ENCODE measurements around the gene UEVLD. TPM values are rescaled to one million over a fixed set of nuclear protein-coding genes. Genes with fewer than 3 reads are reported as not detected.

Gene UEVLD
- polyA plus RNA-seq, 1 donor from 2014 or later, result 11.3 TPM

GRCh38 chr11:18590571-18590970 lies 2.0 kb upstream of the UEVLD start:
- peaks cover 17% of the 10 kb centered on the region for H3K79me2 ChIP-seq (replicated peaks; ENCODE audit: insufficient read depth, low read length)
- no peaks in the 10 kb centered on the region for H3K36me3 ChIP-seq (ENCODE audit: insufficient read depth, low read length)
- H4K20me1 ChIP-seq (ENCODE audit: insufficient read depth), result no peaks in the 10 kb centered on the region
- H3K27ac ChIP-seq (ENCODE audit: low read length), result no peak overlapping the region
- H3K9me3 ChIP-seq (ENCODE audit: low read length), result no peaks in the 10 kb centered on the region
- no peak overlapping the region for H3K4me2 ChIP-seq (ENCODE audit: low read length)
- no peaks in the 10 kb centered on the region for H3F3A ChIP-seq (ENCODE audit: insufficient read depth, low read length, poor library complexity, severe bottlenecking)
- no peak for TF ChIP-seq REST (IDR thresholded peaks at IDR 0.05; ENCODE audit: borderline replicate concordance)
- H3K9ac ChIP-seq (ENCODE audit: low read length), result no peak overlapping the region
- no peak overlapping the region for H2AFZ ChIP-seq (ENCODE audit: low read depth, low read length)
- no peaks in the 10 kb centered on the region for H3K9me2 ChIP-seq (ENCODE audit: insufficient read depth, low read length)
- no peak overlapping the region for H3K4me3 ChIP-seq (ENCODE audit: low read length)
- H3K27me3 ChIP-seq (ENCODE audit: insufficient read depth, low read depth, low read length), result no peaks in the 10 kb centered on the region

- H4K20me1 ChIP-seq (ENCODE audit: insufficient read depth), result no peaks in the 10 kb centered on the region
- H3K4me2 ChIP-seq (ENCODE audit: low read length), result no peak overlapping the region
- H3K9me2 ChIP-seq (ENCODE audit: insufficient read depth, low read length), result no peaks in the 10 kb centered on the region
- no peak for TF ChIP-seq POLR2AphosphoS5 (IDR thresholded peaks at IDR 0.05)
- no peak for TF ChIP-seq TAF1 (IDR thresholded peaks at IDR 0.05; ENCODE audit: low read depth)
- TF ChIP-seq SMC3 (conservative IDR thresholded peaks at IDR 0.05; ENCODE audit: poor library complexity), result no peak
- TF ChIP-seq RAD21 (conservative IDR thresholded peaks at IDR 0.05), result no peak
- no peak for TF ChIP-seq CTCF (IDR thresholded peaks at IDR 0.05; ENCODE audit: poor library complexity, severe bottlenecking)
- no peak for TF ChIP-seq REST (IDR thresholded peaks at IDR 0.05; ENCODE audit: borderline replicate concordance)
- TF ChIP-seq EZH2 (IDR thresholded peaks at IDR 0.05; ENCODE audit: borderline replicate concordance, insufficient read depth, low read length, poor library complexity, severe bottlenecking), result no peak
- no peak for TF ChIP-seq EP300 (conservative IDR thresholded peaks at IDR 0.05; ENCODE audit: poor library complexity, severe bottlenecking)
- TF ChIP-seq MXI1 (conservative IDR thresholded peaks at IDR 0.05; ENCODE audit: poor library complexity, severe bottlenecking), result no peak
- H3K9ac ChIP-seq (ENCODE audit: low read length), result no peak overlapping the region
- no peak overlapping the region for H3K27ac ChIP-seq (ENCODE audit: low read length)
- H3K27me3 ChIP-seq (ENCODE audit: insufficient read depth, low read depth, low read length), result no peaks in the 10 kb centered on the region
- no peaks in the 10 kb centered on the region for H3K36me3 ChIP-seq (ENCODE audit: insufficient read depth, low read length)
- no peaks in the 10 kb centered on the region for H3F3A ChIP-seq (ENCODE audit: insufficient read depth, low read length, poor library complexity, severe bottlenecking)
- H2AFZ ChIP-seq (ENCODE audit: low read depth, low read length), result no peak overlapping the region
- no peaks in the 10 kb centered on the region for H3K79me2 ChIP-seq (replicated peaks; ENCODE audit: insufficient read depth, low read length)
- no peak overlapping the region for H3K4me3 ChIP-seq (ENCODE audit: low read length)
- no peaks in the 10 kb centered on the region for H3K9me3 ChIP-seq (ENCODE audit: low read length)
These were observed 6.7 kb downstream of the UEVLD start for GRCh38 chr11:18581825-18582224.
